OCI-LY1 (cell line): Measurements from ENCODE around the gene GSDMA.
"Not testable (repeated sequence)": the region's sequence is repeated elsewhere in the genome, so short reads cannot be mapped to it uniquely, and the experiment has no call there.

Experiments
- H2AFZ ChIP-seq: fragments of 200-600 bp; sonication (generic), shearing (Covaris generic); 2 replicates; pipeline ENCODE4 v1.6.0; 2014; ENCODE audit warnings: antibody characterized with exemption, mild to moderate bottlenecking, low read length
- H3F3A ChIP-seq: fragments of 200-600 bp; sonication (generic), shearing (Covaris generic); 2 replicates; pipeline ENCODE4 v1.6.0; 2014; ENCODE audit warnings: mild to moderate bottlenecking, antibody characterized with exemption, low read length, moderate library complexity; ENCODE audit not compliant: insufficient read depth
- H3K27ac ChIP-seq: fragments of 200-600 bp; sonication (generic); 2 replicates; pipeline ENCODE4 v1.5.1; 2014; ENCODE audit warnings: low read length, mixed run types, mild to moderate bottlenecking, low read depth; ENCODE audit not compliant: poor library complexity, severe bottlenecking
- H3K27me3 ChIP-seq: fragments of 200-600 bp; sonication (generic); 2 replicates; pipeline ENCODE4 v1.6.0; 2014; ENCODE audit warnings: antibody characterized with exemption, mild to moderate bottlenecking, low read length, moderate library complexity; ENCODE audit not compliant: insufficient read depth
- H3K36me3 ChIP-seq: fragments of 200-600 bp; sonication (generic); 2 replicates; pipeline ENCODE4 v1.6.1; 2014; ENCODE audit warnings: mild to moderate bottlenecking, antibody characterized with exemption, low read length, moderate library complexity, mixed read lengths; ENCODE audit not compliant: insufficient read depth
- H3K4me1 ChIP-seq: fragments of 200-600 bp; sonication (generic); 2 replicates; pipeline ENCODE4 v1.5.1; 2014; ENCODE audit warnings: mild to moderate bottlenecking, low read length, moderate library complexity; ENCODE audit not compliant: insufficient read depth, severe bottlenecking
- H3K4me2 ChIP-seq: fragments of 200-600 bp; sonication (generic), shearing (Covaris generic); 2 replicates; pipeline ENCODE4 v1.6.1; 2014; ENCODE audit warnings: low read length
- H3K4me3 ChIP-seq: fragments of 200-600 bp; sonication (generic); 2 replicates; pipeline ENCODE4 v1.5.1; 2014; ENCODE audit warnings: low read length, low read depth, mild to moderate bottlenecking, mixed read lengths; ENCODE audit not compliant: poor library complexity, severe bottlenecking
- H3K79me2 ChIP-seq: fragments of 200-600 bp; shearing (Covaris generic); 2 replicates; pipeline ENCODE4 v1.6.1; 2016; ENCODE audit warnings: mixed run types, low read length, mixed read lengths; ENCODE audit not compliant: insufficient read depth
- H3K9ac ChIP-seq: fragments of 200-600 bp; sonication (generic), shearing (Covaris generic); 2 replicates; pipeline ENCODE4 v1.6.1; 2014; ENCODE audit warnings: mild to moderate bottlenecking, low read length, mixed read lengths
- H3K9me2 ChIP-seq: fragments of 200-600 bp; sonication (generic), shearing (Covaris generic); 2 replicates; pipeline ENCODE4 v1.6.1; 2014; ENCODE audit warnings: low read depth, mild to moderate bottlenecking, low read length, mixed read lengths
- H3K9me3 ChIP-seq: fragments of 200-600 bp; shearing (Covaris generic); 2 replicates; pipeline ENCODE4 v1.6.1; 2014; ENCODE audit warnings: low read length, mixed read lengths
- H4K20me1 ChIP-seq: fragments of 200-600 bp; sonication (generic), shearing (Covaris generic); 2 replicates; pipeline ENCODE4 v1.6.0; 2016; ENCODE audit warnings: mild to moderate bottlenecking, low read length; ENCODE audit not compliant: insufficient read depth
- CTCF ChIP-seq: fragments of 200-600 bp; sonication (generic), shearing (Covaris generic); IDR thresholded peaks from 2 replicates; pipeline ENCODE4 v1.5.1; 2017; ENCODE audit warnings: mild to moderate bottlenecking, antibody characterized with exemption, low read length, moderate library complexity, mixed read lengths
- EZH2 ChIP-seq: fragments of 200-600 bp; sonication (generic), shearing (Covaris generic); IDR thresholded peaks from 2 replicates; pipeline ENCODE4 v1.8.0; 2017; ENCODE audit warnings: borderline replicate concordance, mixed run types, mild to moderate bottlenecking, antibody characterized with exemption, low read length, moderate library complexity, mixed read lengths

Gene GSDMA

GRCh38 chr17:40004072-40004471 lies 41.3 kb downstream of the GSDMA start:
- no peak for TF ChIP-seq EZH2
- TF ChIP-seq CTCF = no peak
- H2AFZ ChIP-seq = no peak overlapping the region
- no peaks in the 10 kb centered on the region for H3F3A ChIP-seq
- no peaks in the 10 kb centered on the region for H3K9me3 ChIP-seq
- no peak overlapping the region for H3K4me3 ChIP-seq
- no peaks in the 10 kb centered on the region for H4K20me1 ChIP-seq
- no peak overlapping the region for H3K4me2 ChIP-seq
- no peak overlapping the region for H3K27ac ChIP-seq
- no peaks in the 10 kb centered on the region for H3K79me2 ChIP-seq
- H3K36me3 ChIP-seq = no peaks in the 10 kb centered on the region
- no peaks in the 10 kb centered on the region for H3K27me3 ChIP-seq
- no peak overlapping the region for H3K9ac ChIP-seq
- H3K9me2 ChIP-seq = no peaks in the 10 kb centered on the region
- H3K4me1 ChIP-seq = no peaks in the 10 kb centered on the region

GRCh38 chr17:40004712-40005111 lies 41.9 kb downstream of the GSDMA start:
- H3F3A ChIP-seq = no peaks in the 10 kb centered on the region
- no peaks in the 10 kb centered on the region for H3K36me3 ChIP-seq
- no peaks in the 10 kb centered on the region for H4K20me1 ChIP-seq
- H3K4me1 ChIP-seq = no peaks in the 10 kb centered on the region
- no peaks in the 10 kb centered on the region for H3K9me3 ChIP-seq
- H3K9ac ChIP-seq = no peak overlapping the region
- H3K79me2 ChIP-seq = no peaks in the 10 kb centered on the region
- no peaks in the 10 kb centered on the region for H3K27me3 ChIP-seq
- H3K4me2 ChIP-seq = no peak overlapping the region
- H3K27ac ChIP-seq = no peak overlapping the region
- H3K9me2 ChIP-seq = no peaks in the 10 kb centered on the region
- H3K4me3 ChIP-seq = no peak overlapping the region
- TF ChIP-seq EZH2 = no peak
- no peak for TF ChIP-seq CTCF
- H2AFZ ChIP-seq = no peak overlapping the region

GRCh38 chr17:40005520-40005919 lies 42.7 kb downstream of the GSDMA start:
- Histone ChIP-seq H4K20me1 (no peaks in the 10 kb centered on the region), H3K79me2 (no peaks in the 10 kb centered on the region), H3K36me3 (no peaks in the 10 kb centered on the region), H3K9me2 (no peaks in the 10 kb centered on the region), H3K9me3 (no peaks in the 10 kb centered on the region), H3K4me1 (no peaks in the 10 kb centered on the region), H2AFZ (no peak overlapping the region), H3K27me3 (no peaks in the 10 kb centered on the region), H3K9ac (no peak overlapping the region), H3K27ac (no peak overlapping the region), H3F3A (no peaks in the 10 kb centered on the region), H3K4me3 (no peak overlapping the region), H3K4me2 (no peak overlapping the region)
- TF ChIP-seq EZH2 = no peak
- no peak for TF ChIP-seq CTCF

GRCh38 chr17:40010946-40011500 lies 48.2 kb downstream of the GSDMA start:
- not testable (repeated sequence) for H4K20me1 ChIP-seq, H3K36me3 ChIP-seq, H3K79me2 ChIP-seq, H3K4me2 ChIP-seq, H3K27me3 ChIP-seq, H3K9me2 ChIP-seq, H3K27ac ChIP-seq, H3K4me1 ChIP-seq, H3K4me3 ChIP-seq, H3K9me3 ChIP-seq, H2AFZ ChIP-seq, H3K9ac ChIP-seq, H3F3A ChIP-seq

GRCh38 chr17:40012017-40012647 lies 49.3 kb downstream of the GSDMA start:
- not testable (repeated sequence) for H3K27ac ChIP-seq, H3K36me3 ChIP-seq, H3K4me3 ChIP-seq, H3K9ac ChIP-seq, H3K4me2 ChIP-seq, H3F3A ChIP-seq, H2AFZ ChIP-seq, H3K9me3 ChIP-seq, H3K27me3 ChIP-seq, H3K79me2 ChIP-seq, H3K4me1 ChIP-seq, H3K9me2 ChIP-seq, H4K20me1 ChIP-seq
